ENCODE data around the gene REXO5.

The REXO5 gene

DNA sequence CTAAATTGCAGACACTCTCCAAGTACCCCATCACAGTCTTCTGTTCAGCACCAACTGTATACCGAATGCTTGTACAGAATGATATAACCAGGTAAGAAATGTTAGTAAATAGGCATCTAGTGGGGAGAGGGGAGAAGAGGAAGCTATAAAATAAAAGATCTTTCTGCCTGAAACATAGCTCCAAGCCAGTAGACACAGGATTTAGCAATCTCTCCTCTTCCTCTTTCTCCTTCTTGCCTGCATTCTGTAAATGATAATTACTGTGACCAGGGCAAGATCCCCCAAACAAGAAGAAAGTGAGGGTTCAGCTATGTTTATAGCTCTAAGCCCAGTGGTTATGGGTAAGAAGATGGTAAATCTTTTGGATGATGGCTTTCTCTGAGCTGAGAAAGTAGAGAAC is 24.6 kb upstream of the REXO5 start:
- no peak for ATAC-seq
- TF ChIP-seq ZNF70 (CRISPR knock-in tag; IDR thresholded peaks at IDR 0.05) (no peak), ZFP3 (CRISPR knock-in tag; IDR thresholded peaks at IDR 0.05) (no peak), BACH2 (CRISPR knock-in tag; IDR thresholded peaks at IDR 0.05; ENCODE audit: borderline replicate concordance) (no peak)

DNA sequence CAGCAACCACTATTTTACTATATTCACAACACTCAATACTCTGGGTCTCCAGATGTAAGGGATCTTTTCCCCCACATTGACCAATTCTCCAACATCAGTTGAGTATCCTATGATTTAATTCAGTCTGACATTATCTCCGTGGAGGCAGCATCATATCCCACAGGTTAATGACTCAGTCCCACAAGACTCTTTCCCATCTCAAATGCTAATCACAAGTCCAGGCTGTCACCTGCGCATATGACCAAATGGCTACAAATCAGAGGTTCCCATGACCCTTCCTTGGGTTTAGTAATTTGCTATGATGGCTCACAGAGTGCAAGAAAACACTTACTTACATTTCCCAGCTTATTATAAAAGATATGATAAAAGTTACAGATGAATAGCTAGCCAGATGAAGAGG is 23.9 kb upstream of the REXO5 start:
- TF ChIP-seq PPARA (CRISPR knock-in tag; IDR thresholded peaks at IDR 0.05; ENCODE audit: borderline replicate concordance), result no peak
- TF ChIP-seq, protein P1, sequence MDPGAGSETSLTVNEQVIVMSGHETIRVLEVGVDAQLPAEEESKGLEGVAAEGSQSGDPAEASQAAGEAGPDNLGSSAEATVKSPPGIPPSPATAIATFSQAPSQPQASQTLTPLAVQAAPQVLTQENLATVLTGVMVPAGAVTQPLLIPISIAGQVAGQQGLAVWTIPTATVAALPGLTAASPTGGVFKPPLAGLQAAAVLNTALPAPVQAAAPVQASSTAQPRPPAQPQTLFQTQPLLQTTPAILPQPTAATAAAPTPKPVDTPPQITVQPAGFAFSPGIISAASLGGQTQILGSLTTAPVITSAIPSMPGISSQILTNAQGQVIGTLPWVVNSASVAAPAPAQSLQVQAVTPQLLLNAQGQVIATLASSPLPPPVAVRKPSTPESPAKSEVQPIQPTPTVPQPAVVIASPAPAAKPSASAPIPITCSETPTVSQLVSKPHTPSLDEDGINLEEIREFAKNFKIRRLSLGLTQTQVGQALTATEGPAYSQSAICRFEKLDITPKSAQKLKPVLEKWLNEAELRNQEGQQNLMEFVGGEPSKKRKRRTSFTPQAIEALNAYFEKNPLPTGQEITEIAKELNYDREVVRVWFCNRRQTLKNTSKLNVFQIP (CRISPR knock-in tag; IDR thresholded peaks at IDR 0.05; ENCODE audit: borderline replicate concordance, low read depth), result no peak
- TF ChIP-seq BACH2 (CRISPR knock-in tag; IDR thresholded peaks at IDR 0.05; ENCODE audit: borderline replicate concordance), result no peak
- TF ChIP-seq ESRRG (CRISPR knock-in tag; IDR thresholded peaks at IDR 0.05), result no peak
- no peak for TF ChIP-seq PATZ1 (CRISPR knock-in tag; IDR thresholded peaks at IDR 0.05; ENCODE audit: borderline replicate concordance)
- ATAC-seq, result no peak

DNA sequence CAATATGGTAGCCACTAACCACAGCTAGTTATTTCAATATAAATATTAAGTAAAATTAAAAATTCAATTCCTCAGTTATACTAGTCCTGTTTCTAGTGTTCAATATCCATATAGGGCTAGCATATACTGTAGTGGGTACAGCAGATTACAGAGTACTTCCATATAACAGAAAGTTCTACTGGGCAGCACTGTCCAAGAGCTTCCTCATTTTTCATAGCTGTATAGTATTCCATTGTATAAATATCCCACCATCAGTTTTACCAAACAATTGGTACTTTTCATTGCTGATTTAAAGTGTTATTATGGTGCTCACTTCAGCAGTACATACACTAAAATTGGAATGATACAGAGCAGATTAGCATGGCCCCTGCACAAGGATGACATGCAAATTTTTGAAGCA is 22.1 kb upstream of the REXO5 start:
- no peak for ATAC-seq
- TF ChIP-seq ZFP3 (CRISPR knock-in tag; IDR thresholded peaks at IDR 0.05), result no peak
- TF ChIP-seq ZC3H10 (CRISPR knock-in tag; IDR thresholded peaks at IDR 0.05), result no peak
- no peak for TF ChIP-seq OSR1 (CRISPR knock-in tag; IDR thresholded peaks at IDR 0.05)
- TF ChIP-seq SNAI2 (CRISPR knock-in tag; IDR thresholded peaks at IDR 0.05), result no peak
- no peak for TF ChIP-seq GLIS3 (CRISPR knock-in tag; IDR thresholded peaks at IDR 0.05)
- TF ChIP-seq, protein P1 (CRISPR knock-in tag; IDR thresholded peaks at IDR 0.05; ENCODE audit: borderline replicate concordance, low read depth), result no peak
- no peak for TF ChIP-seq CREB5 (CRISPR knock-in tag; IDR thresholded peaks at IDR 0.05; ENCODE audit: low read depth)
- TF ChIP-seq, protein P2, sequence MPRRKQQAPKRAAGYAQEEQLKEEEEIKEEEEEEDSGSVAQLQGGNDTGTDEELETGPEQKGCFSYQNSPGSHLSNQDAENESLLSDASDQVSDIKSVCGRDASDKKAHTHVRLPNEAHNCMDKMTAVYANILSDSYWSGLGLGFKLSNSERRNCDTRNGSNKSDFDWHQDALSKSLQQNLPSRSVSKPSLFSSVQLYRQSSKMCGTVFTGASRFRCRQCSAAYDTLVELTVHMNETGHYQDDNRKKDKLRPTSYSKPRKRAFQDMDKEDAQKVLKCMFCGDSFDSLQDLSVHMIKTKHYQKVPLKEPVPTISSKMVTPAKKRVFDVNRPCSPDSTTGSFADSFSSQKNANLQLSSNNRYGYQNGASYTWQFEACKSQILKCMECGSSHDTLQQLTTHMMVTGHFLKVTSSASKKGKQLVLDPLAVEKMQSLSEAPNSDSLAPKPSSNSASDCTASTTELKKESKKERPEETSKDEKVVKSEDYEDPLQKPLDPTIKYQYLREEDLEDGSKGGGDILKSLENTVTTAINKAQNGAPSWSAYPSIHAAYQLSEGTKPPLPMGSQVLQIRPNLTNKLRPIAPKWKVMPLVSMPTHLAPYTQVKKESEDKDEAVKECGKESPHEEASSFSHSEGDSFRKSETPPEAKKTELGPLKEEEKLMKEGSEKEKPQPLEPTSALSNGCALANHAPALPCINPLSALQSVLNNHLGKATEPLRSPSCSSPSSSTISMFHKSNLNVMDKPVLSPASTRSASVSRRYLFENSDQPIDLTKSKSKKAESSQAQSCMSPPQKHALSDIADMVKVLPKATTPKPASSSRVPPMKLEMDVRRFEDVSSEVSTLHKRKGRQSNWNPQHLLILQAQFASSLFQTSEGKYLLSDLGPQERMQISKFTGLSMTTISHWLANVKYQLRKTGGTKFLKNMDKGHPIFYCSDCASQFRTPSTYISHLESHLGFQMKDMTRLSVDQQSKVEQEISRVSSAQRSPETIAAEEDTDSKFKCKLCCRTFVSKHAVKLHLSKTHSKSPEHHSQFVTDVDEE (CRISPR knock-in tag; IDR thresholded peaks at IDR 0.05), result no peak
- TF ChIP-seq PPARA (CRISPR knock-in tag; IDR thresholded peaks at IDR 0.05; ENCODE audit: borderline replicate concordance), result no peak
- no peak for TF ChIP-seq TCF4 (CRISPR knock-in tag; IDR thresholded peaks at IDR 0.05; ENCODE audit: borderline replicate concordance)
- TF ChIP-seq BACH2 (CRISPR knock-in tag; IDR thresholded peaks at IDR 0.05; ENCODE audit: borderline replicate concordance), result no peak
- no peak for TF ChIP-seq ARNTL (CRISPR knock-in tag; IDR thresholded peaks at IDR 0.05; ENCODE audit: borderline replicate concordance, low read depth)
- no peak for TF ChIP-seq ESRRG (CRISPR knock-in tag; IDR thresholded peaks at IDR 0.05)
- TF ChIP-seq RARB (CRISPR knock-in tag; IDR thresholded peaks at IDR 0.05), result no peak
- TF ChIP-seq CSDC2 (CRISPR knock-in tag; IDR thresholded peaks at IDR 0.05), result no peak
- no peak for TF ChIP-seq CSRNP3 (CRISPR knock-in tag; IDR thresholded peaks at IDR 0.05)
- TF ChIP-seq ZNF70 (CRISPR knock-in tag; IDR thresholded peaks at IDR 0.05), result no peak
- TF ChIP-seq ZNF565 (CRISPR knock-in tag; conservative IDR thresholded peaks at IDR 0.05; ENCODE audit: low read depth), result no peak
- TF ChIP-seq TOX (CRISPR knock-in tag; IDR thresholded peaks at IDR 0.05; ENCODE audit: borderline replicate concordance), result no peak

Data from SK-N-SH treated with all-trans-retinoic acid at 6 μM for 48 hours (cell line).